Type B pancreatic cell (in vitro differentiated cells): ENCODE measurements around the gene DFFB. TPM values are rescaled to one million over a fixed set of nuclear protein-coding genes. Genes with fewer than 3 reads are reported as not detected.

Experiments used
- DNase-seq: peaks from one replicate; pipeline ENCODE4 v3.0.0; 2021; ENCODE audit warnings: mixed read lengths; ENCODE audit not compliant: unreplicated experiment; ENCODE audit errors: extremely low spot score
- H3K27ac Mint-ChIP-seq: 2 replicates; pipeline ENCODE4 v1.8.0; 2021; ENCODE audit warnings: mild to moderate bottlenecking, mixed read lengths
- H3K27me3 Mint-ChIP-seq: 2 replicates; pipeline ENCODE4 v1.8.0; 2021; ENCODE audit warnings: mixed read lengths
- H3K36me3 Mint-ChIP-seq: 2 replicates; pipeline ENCODE4 v1.8.0; 2021; ENCODE audit warnings: mixed read lengths
- H3K4me1 Mint-ChIP-seq: one replicate; pipeline ENCODE4 v1.8.0; 2021; ENCODE audit warnings: mixed read lengths; ENCODE audit not compliant: unreplicated experiment
- H3K4me3 Mint-ChIP-seq: 2 replicates; pipeline ENCODE4 v1.8.0; 2021; ENCODE audit warnings: mild to moderate bottlenecking, mixed read lengths
- H3K9me3 Mint-ChIP-seq: 2 replicates; pipeline ENCODE4 v1.8.0; 2021; ENCODE audit warnings: mixed read lengths
- total RNA-seq: library from RNA; stranded (reverse); gene quantifications from 2 replicates; pipeline ENCODE4 v1.2.1, GENCODE V29; 2021; ENCODE audit warnings: low replicate concordance
- TF ChIP-seq, protein P1 (sequence below): fragments of 200-600 bp; sonication (generic); conservative IDR thresholded peaks from 2 replicates; pipeline ENCODE4 v1.5.0; 2021; ENCODE audit warnings: antibody characterized with exemption, mild to moderate bottlenecking

The DFFB gene
- total RNA-seq, 1 donor from 2014 or later: 10.6 TPM

DNA sequence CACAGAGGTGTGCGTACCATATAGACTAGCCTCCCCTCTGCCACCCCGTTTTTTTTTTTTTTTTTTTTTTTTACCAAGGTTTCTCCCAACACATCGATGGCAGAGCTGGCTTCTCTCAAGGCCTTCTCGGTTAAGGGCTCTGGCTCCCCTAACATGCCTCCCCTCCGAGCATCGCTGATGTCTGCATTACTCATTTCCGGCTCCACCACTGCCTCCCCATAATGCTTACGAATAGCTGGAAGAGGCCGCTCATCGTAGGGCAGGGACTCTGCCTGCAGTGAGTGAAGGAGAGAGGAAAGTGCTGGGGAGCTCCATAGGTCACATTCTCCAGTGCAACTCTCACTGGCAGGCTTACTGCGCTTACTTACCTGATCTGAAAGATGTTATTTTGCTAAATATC lies 20.9 kb upstream of the DFFB start:
- Mint-ChIP-seq H3K27ac (no peak overlapping the region), H3K9me3 (no peaks in the 10 kb centered on the region), H3K4me1 (no peaks in the 10 kb centered on the region), H3K27me3 (no peaks in the 10 kb centered on the region), H3K4me3 (no peak overlapping the region), H3K36me3 (peaks cover 47% of the 10 kb centered on the region)
- TF ChIP-seq, protein P1, sequence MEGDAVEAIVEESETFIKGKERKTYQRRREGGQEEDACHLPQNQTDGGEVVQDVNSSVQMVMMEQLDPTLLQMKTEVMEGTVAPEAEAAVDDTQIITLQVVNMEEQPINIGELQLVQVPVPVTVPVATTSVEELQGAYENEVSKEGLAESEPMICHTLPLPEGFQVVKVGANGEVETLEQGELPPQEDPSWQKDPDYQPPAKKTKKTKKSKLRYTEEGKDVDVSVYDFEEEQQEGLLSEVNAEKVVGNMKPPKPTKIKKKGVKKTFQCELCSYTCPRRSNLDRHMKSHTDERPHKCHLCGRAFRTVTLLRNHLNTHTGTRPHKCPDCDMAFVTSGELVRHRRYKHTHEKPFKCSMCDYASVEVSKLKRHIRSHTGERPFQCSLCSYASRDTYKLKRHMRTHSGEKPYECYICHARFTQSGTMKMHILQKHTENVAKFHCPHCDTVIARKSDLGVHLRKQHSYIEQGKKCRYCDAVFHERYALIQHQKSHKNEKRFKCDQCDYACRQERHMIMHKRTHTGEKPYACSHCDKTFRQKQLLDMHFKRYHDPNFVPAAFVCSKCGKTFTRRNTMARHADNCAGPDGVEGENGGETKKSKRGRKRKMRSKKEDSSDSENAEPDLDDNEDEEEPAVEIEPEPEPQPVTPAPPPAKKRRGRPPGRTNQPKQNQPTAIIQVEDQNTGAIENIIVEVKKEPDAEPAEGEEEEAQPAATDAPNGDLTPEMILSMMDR: no peak
- no peak for DNase-seq

DNA sequence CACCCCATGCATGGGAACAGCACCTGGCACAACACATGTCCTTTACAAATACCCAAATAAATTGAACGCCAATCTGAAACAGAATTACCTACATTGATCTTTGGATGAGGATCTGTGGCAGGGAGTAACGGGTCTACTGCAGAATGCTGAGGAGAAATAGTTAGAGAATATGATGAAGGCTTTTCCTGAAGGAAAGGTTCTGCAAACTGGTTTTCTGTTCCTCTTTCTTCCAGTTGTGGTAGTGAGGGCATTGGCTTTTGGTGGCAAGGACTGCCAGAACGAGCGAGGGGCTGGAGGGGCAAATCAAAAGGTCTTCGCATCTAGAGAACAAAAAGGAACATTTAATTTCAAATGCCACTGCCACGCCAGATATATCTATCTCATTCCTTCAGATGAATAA lies 20.1 kb upstream of the DFFB start:
- H3K27ac Mint-ChIP-seq: no peak overlapping the region
- peaks cover 42% of the 10 kb centered on the region for H3K36me3 Mint-ChIP-seq

DNA sequence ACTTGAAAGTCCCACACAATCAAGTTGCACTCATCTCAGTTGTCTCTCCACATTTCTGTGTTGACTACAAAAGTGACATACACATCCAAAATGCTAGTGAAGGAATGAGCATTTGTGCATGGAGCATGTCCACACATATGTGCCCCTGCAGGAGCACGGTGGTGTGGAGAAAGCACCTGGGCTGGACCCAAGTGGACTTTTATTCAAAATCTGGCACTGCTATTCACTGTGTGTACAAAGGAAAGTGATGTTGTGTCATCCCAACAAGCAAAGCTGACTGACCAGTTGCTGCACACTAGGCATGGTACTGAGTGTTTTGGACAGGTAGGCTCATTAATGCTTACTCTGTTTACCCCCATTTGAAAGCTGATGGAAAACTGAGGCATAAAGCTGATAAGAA lies 19.6 kb upstream of the DFFB start:
- H3K36me3 Mint-ChIP-seq: peaks cover 40% of the 10 kb centered on the region
- H3K27me3 Mint-ChIP-seq: no peaks in the 10 kb centered on the region
- H3K4me1 Mint-ChIP-seq: no peaks in the 10 kb centered on the region
- TF ChIP-seq, protein P1: no peak
- no peaks in the 10 kb centered on the region for H3K9me3 Mint-ChIP-seq
- H3K4me3 Mint-ChIP-seq: no peak overlapping the region
- H3K27ac Mint-ChIP-seq: no peak overlapping the region
- no peak for DNase-seq

More for the DNA sequence above, 20.1 kb upstream of the DFFB start:
- Mint-ChIP-seq H3K4me3 (no peak overlapping the region), H3K4me1 (no peaks in the 10 kb centered on the region), H3K9me3 (no peaks in the 10 kb centered on the region), H3K27me3 (no peaks in the 10 kb centered on the region)
- TF ChIP-seq, protein P1: no peak
- DNase-seq: no peak

DNA sequence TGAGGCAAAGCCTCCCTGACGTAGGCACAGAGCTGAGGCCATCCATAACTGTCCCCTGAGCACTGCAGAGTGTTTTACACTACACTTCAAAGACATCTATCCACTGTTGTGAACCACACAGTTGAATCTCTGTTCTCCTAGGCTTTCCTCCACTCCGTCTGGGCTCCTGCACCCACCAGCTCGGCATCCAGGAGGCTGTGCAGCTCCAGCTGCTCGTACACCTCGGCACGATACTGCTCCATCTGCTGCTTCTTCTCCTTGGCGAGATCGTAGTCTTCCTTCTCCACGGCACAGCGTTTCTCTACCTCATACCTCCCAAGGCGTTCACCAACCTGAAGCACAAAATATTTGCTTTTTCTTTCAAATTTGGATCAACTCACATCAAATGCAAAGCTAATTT lies 18.5 kb upstream of the DFFB start:
- TF ChIP-seq, protein P1: no peak
- Mint-ChIP-seq H3K27ac (no peak overlapping the region), H3K4me1 (no peaks in the 10 kb centered on the region), H3K9me3 (no peaks in the 10 kb centered on the region), H3K36me3 (peaks cover 40% of the 10 kb centered on the region), H3K27me3 (no peaks in the 10 kb centered on the region), H3K4me3 (no peak overlapping the region)
- no peak for DNase-seq

DNA sequence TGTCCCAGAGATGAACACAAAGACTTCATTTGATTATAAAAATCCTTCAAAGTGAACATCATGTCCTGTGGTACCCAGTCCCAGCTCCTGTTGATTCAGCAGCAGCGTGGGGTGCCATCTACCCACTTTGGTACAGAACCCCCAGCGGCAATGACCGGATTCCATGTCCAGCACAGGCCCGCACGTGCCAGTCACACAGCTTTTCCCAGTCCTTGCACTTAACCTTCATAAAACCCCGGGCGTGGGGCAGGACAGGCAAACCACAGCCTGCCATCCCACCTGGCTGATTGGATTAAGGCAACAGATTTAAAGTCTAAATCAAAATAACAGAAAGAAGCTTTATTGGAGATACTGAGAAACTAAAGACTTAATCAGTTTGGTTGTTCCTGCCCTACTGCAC lies 15.8 kb upstream of the DFFB start:
- TF ChIP-seq, protein P1: no peak
- no peak for DNase-seq
- no peaks in the 10 kb centered on the region for H3K27me3 Mint-ChIP-seq
- no peaks in the 10 kb centered on the region for H3K4me1 Mint-ChIP-seq
- H3K27ac Mint-ChIP-seq: no peak overlapping the region
- peaks cover 37% of the 10 kb centered on the region for H3K36me3 Mint-ChIP-seq
- no peak overlapping the region for H3K4me3 Mint-ChIP-seq
- no peaks in the 10 kb centered on the region for H3K9me3 Mint-ChIP-seq

DNA sequence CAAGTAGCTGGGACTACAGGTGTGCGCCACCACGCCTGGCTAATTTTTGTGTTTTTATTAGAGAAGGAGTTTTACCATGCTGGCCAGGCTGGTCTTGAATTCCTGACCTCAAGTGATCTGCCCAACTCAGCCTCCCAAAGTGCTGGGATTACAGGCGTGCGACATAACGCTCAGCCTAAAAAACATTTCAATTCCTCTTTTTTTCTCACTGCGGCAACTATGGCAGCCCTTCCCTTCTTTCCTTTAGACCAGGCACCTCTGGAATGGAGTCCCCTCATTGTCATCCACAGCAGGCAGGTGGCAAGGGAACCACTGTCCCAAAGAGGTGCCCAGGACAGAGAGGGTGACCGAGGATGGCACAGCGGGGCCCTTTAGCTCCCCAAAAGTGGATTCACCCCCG lies 14.4 kb upstream of the DFFB start:
- Mint-ChIP-seq H3K27ac (no peak overlapping the region), H3K27me3 (no peaks in the 10 kb centered on the region), H3K9me3 (no peaks in the 10 kb centered on the region), H3K36me3 (peaks cover 29% of the 10 kb centered on the region), H3K4me1 (no peaks in the 10 kb centered on the region), H3K4me3 (no peak overlapping the region)
- TF ChIP-seq, protein P1: no peak
- no peak for DNase-seq
